Right atrium auricular region (tissue), 2 donors: ENCODE results near the gene APEX1. TPM values are rescaled to one million over a fixed set of nuclear protein-coding genes. Genes with fewer than 3 reads are reported as not detected.

Experiments
- DNase-seq: peaks from one replicate; pipeline ENCODE4 v3.0.0-alpha.2; 2019; ENCODE audit warnings: low spot score
- H3K27ac ChIP-seq, 2 donors: fragments of 200-600 bp; sonication (generic); 1 replicate in 1 of 2; 2 replicates in 1 of 2; pipeline ENCODE4 v1.5.1; 2016 to 2019
- H3K27me3 ChIP-seq, 2 donors: fragments of 200-600 bp; sonication (generic); one replicate each; pipeline versions ENCODE4 v1.5.1 to v1.6.0; 2017 to 2019
- H3K36me3 ChIP-seq: fragments of 200-600 bp; sonication (generic); one replicate; pipeline ENCODE4 v1.5.1; 2016
- H3K4me1 ChIP-seq, 2 donors: fragments of 200-600 bp; sonication (generic); one replicate each; pipeline versions ENCODE4 v1.5.1 to v1.6.0; 2017 to 2019
- H3K4me3 ChIP-seq, 2 donors: fragments of 200-600 bp; sonication (generic); 1 replicate in 1 of 2; 2 replicates in 1 of 2; pipeline ENCODE4 v1.5.1; 2017 to 2019; ENCODE audit warnings: mild to moderate bottlenecking in 1 of 2, moderate library complexity in 1 of 2
- H3K9me3 ChIP-seq, 2 donors: fragments of 200-600 bp; sonication (generic); one replicate each; pipeline ENCODE4 v1.5.1; 2019
- total RNA-seq, 2 donors: library from RNA; depleted of rRNA; stranded (reverse); fragments of >200 nt; gene quantifications; one replicate each; pipeline ENCODE4 v1.1.0, GENCODE V29; 2016
- TF ChIP-seq, protein P1 (sequence below), 2 donors: fragments of 200-600 bp; sonication (generic); IDR thresholded peaks; one replicate each; pipeline ENCODE4 v1.5.1; 2019; ENCODE audit warnings: antibody characterized with exemption in 2 of 2

The APEX1 gene
- total RNA-seq, 2 donors from 2014 or later = 72.6 to 97.6 TPM

DNA sequence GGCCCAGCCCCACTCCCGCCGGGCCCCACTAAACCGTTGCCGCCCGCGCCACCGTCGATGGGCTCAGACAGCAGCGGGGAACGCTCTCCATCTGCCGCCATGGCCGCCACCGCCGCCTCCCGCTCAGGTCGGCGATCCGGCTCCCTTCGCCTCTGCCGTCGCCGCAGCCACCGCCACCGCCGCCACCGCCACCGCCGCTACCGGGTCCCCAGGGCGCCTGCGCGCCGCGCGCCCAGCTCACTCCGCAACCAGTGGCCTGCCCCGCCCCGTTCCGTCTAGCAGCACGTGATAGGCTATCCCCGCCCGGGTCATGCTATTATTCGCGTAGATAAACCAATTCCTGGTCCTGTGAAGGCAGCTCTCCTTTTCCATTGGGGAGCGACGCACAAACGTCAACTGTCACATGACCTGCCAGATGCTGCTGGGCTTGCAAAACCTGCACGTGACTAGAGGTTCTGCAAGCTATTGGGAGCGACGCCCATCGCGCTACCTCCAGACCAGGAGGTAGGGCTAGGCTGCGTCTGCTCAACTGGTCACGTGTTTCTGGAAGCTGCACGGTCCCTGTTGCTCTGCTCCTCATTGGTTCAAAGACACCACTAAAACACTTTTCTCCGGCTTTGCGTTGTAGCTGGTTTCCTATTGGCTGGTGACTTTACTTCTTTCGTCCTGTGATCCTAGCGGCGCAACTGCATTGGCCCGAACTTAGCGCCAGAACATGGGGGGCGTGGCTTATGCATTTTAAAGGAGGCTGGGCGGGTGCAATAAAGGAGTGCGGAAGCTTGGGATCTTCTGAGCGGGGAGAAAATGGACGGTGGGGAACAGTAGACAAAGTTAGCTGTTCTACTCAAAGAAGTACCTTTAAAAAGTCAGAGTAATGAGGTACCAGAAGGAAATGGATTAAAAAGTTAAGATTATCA, 6.5 kb downstream of the APEX1 start, which contains the start of gene PIP4P1:
PIP4P1 (minus strand) TSS at position 210 of the 917 bp plus-strand sequence; CDS start at position 101, 109 bp downstream.
- DNase-seq = peak; percentile 100
- H3K4me3 ChIP-seq = peak within 1 kb of the TSS; percentile 87 to 93
- H3K36me3 ChIP-seq = peaks cover 37% of the 10 kb centered on the region
- peaks cover 0 to 37% of the 10 kb centered on the region in 2 donors for H3K4me1 ChIP-seq
- TF ChIP-seq, protein P1, sequence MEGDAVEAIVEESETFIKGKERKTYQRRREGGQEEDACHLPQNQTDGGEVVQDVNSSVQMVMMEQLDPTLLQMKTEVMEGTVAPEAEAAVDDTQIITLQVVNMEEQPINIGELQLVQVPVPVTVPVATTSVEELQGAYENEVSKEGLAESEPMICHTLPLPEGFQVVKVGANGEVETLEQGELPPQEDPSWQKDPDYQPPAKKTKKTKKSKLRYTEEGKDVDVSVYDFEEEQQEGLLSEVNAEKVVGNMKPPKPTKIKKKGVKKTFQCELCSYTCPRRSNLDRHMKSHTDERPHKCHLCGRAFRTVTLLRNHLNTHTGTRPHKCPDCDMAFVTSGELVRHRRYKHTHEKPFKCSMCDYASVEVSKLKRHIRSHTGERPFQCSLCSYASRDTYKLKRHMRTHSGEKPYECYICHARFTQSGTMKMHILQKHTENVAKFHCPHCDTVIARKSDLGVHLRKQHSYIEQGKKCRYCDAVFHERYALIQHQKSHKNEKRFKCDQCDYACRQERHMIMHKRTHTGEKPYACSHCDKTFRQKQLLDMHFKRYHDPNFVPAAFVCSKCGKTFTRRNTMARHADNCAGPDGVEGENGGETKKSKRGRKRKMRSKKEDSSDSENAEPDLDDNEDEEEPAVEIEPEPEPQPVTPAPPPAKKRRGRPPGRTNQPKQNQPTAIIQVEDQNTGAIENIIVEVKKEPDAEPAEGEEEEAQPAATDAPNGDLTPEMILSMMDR (IDR thresholded peaks at IDR 0.05) = no peak
- H3K27me3 ChIP-seq = no peaks in the 10 kb centered on the region
- H3K27ac ChIP-seq = peak within 1 kb of the TSS; percentile 91 to 97
- H3K9me3 ChIP-seq = no peaks in the 10 kb centered on the region

DNA sequence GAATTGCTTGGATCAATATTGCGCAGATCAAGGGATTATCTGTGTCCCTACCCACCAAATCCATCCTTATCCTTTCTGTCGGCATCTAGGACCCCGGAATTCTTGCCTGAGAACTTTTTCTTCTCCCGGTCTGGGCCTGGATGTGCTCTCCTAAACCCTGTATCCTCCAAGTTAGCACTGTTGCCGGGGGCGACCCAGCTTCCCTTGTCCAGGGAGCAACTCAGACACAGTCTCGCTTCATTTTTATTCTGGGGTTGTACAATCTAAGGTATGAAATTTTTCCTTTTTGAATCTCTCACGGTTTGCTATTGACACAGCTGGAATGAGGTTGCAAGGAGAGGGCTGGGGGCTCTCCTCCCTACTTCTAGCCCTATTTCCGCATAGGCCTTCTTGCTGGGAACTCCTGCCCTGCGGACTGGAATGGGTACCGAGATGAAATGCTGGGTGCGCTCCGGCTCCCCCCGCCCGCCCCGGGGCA, 13.8 kb downstream of the APEX1 start:
- Histone ChIP-seq H3K4me1 (peaks cover 0 to 21% of the 10 kb centered on the region in 2 donors), H3K27ac (peak overlapping the region; percentile 91 to 92), H3K4me3 (peak overlapping the region; percentile 66 to 82), H3K9me3 (no peaks in the 10 kb centered on the region), H3K36me3 (peaks cover 5% of the 10 kb centered on the region), H3K27me3 (no peaks in the 10 kb centered on the region)
- DNase-seq = no peak
- TF ChIP-seq, protein P1 (IDR thresholded peaks at IDR 0.05) = no peak

DNA sequence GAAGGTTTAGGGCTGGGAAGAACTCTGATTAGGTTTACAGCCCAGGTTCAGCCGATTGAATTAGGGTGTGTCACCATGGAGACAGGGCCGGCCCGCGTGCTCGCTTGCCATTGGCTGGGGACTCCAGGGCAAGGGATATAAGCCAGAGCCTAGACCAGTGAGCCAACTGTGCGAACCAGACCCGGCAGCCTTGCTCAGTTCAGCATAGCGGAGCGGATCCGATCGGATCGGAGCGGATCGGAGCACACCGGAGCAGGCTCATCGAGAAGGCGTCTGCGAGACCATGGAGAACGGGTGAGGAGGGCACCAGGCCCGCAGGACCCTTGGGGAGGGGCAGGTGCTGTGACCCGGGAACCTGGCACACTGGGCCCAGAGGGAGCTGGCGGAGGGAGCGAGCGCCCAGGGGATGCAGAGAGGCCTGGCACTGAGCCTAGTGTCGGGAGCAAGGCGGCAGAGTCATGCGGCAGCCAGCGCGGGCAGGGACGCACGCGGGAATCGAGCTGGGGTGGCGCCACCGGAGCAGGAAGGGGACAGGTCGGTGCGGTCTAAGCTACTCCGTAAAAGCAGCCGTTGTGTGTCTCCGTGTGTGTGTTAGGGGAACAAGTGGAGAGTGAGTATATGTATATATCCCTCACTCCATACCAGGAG, 14.3 kb downstream of the APEX1 start, which contains the start of gene PNP:
PNP (plus strand) TSS at position 165 of the 648 bp plus-strand sequence; CDS start at position 284, 119 bp downstream.
- Histone ChIP-seq H3K27me3 (no peaks in the 10 kb centered on the region), H3K36me3 (peaks cover 8% of the 10 kb centered on the region), H3K4me1 (peaks cover 0 to 21% of the 10 kb centered on the region in 2 donors), H3K27ac (peak within 1 kb of the TSS; percentile 91 to 92), H3K4me3 (peak within 1 kb of the TSS; percentile 66 to 82), H3K9me3 (no peaks in the 10 kb centered on the region)
- peak; percentile 96 for DNase-seq
- TF ChIP-seq, protein P1 (IDR thresholded peaks at IDR 0.05) = peak in 1 of 2 donors; percentile 23

DNA sequence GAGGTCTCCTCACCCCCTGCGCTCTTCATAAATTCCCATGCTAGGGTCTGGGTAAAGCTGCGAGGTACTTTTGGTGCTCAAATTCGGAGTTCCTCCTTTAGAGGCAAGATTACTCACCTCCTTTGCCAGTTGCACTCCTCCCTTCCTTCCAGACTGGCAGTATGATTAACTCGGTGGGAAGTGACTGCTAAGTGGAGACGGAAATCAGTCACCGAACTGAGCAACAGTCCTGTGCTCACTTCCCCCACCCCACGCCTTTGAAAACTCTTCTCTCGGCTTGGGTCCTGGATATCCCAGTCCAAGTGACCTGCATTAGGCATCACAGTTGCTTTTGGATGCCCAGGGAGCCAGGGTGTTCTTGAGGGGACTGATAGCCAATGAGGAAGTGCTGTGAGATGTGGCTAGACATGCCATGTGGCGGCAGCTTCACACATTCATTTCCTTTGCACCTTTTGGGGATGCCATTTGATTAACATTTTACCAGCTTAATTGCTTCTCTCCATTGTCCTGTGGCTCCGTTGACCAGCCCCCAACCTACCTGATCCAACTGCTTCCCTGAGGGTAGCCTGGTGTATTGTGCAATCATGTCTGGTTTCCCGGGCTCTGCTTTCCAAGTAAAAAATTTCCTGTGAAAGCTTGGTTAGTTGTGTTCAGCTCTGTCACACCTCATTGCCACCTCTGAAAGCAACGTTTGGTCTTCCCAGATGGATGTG, 15.0 kb downstream of the APEX1 start:
- Histone ChIP-seq H3K4me1 (peaks cover 0 to 21% of the 10 kb centered on the region in 2 donors), H3K27me3 (no peaks in the 10 kb centered on the region), H3K4me3 (peak overlapping the region; percentile 66 to 82), H3K36me3 (peaks cover 15% of the 10 kb centered on the region), H3K27ac (peak overlapping the region; percentile 91 to 92), H3K9me3 (no peaks in the 10 kb centered on the region)
- DNase-seq = peak; percentile 79
- TF ChIP-seq, protein P1 (IDR thresholded peaks at IDR 0.05) = no peak

DNA sequence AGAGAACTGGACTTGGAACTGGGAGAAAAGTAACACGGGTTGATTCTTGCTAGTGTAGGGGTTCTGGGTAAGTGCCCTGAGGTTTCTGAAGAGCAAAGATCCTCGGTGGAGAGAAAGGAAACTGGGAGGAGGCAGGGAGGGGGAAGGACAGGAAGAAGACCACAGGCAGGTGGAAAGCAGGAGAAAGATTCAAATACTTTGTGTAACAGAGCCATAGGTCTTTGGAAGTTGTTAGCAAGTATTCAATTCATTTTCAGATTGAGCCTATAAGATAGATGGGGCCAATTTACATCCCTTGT, 15.5 kb downstream of the APEX1 start:
- peak overlapping the region; percentile 91 to 92 for H3K27ac ChIP-seq
- no peak for DNase-seq
- H3K4me3 ChIP-seq = peak overlapping the region; percentile 66 to 82
- TF ChIP-seq, protein P1 (IDR thresholded peaks at IDR 0.05) = no peak
- no peaks in the 10 kb centered on the region for H3K27me3 ChIP-seq
- peaks cover 20% of the 10 kb centered on the region for H3K36me3 ChIP-seq
- no peaks in the 10 kb centered on the region for H3K9me3 ChIP-seq
- H3K4me1 ChIP-seq = peaks cover 0 to 21% of the 10 kb centered on the region in 2 donors
